HG02884 (cell line): Measurements from ENCODE around the gene BARX2.

Source experiments
- ATAC-seq: cut with Tn5 transposase; IDR thresholded peaks from one replicate; pipeline ENCODE4 v1.9.1; 2021; ENCODE audit warnings: mild to moderate bottlenecking, moderate library complexity; ENCODE audit not compliant: unreplicated experiment

Gene BARX2

DNA sequence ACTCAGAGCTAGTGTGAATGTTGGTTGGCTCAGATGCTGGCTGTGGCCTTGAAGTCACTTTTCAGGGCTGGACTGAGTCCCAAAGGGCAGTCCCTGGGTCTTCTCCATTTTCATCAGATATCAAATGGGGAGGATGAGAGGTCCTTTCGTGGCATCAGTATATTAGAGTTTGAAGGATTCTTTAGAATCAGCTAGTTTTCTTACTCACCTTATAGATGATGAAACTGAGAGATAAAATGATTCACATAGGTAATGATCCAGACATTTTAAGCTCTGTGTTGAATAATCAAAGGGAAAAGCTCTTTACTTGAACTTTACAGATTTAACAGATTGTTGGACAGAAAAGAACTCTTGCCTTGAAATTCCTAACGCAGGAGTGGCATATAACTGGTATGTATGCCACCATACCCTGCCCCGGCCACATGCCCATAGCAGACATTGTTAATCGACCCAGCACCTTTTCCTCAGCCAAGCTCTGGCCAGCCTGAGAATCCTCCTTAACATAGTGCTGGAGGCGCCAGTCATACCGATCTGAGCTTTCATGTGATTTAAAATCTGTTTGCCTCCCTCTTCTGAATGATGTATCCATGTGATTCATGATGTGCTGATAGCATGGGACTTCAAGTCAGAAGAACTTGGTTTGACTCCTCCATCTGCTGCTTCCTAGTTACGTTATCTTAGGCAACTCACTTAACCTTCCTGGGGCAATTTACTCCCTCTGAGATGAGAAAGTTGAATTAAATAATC lies 60.0 kb downstream of the BARX2 start:
- no peak for ATAC-seq

DNA sequence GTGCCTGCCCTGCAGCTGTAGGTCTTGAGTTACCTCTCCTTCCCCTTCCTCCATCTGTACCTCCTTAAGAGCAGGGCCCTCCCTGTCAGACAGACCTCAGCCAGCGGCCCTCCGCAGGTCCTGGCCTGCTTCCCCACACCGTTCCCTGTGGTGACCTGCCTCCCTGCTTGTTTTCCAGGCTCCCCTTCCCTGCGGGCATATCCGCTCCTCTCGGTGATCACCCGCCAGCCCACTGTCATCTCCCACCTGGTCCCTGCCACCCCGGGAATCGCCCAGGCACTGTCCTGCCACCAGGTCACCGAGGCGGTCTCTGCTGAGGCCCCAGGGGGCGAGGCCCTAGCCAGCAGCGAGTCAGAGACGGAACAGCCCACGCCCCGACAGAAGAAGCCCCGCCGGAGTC lies 60.9 kb downstream of the BARX2 start:
- no peak for ATAC-seq

DNA sequence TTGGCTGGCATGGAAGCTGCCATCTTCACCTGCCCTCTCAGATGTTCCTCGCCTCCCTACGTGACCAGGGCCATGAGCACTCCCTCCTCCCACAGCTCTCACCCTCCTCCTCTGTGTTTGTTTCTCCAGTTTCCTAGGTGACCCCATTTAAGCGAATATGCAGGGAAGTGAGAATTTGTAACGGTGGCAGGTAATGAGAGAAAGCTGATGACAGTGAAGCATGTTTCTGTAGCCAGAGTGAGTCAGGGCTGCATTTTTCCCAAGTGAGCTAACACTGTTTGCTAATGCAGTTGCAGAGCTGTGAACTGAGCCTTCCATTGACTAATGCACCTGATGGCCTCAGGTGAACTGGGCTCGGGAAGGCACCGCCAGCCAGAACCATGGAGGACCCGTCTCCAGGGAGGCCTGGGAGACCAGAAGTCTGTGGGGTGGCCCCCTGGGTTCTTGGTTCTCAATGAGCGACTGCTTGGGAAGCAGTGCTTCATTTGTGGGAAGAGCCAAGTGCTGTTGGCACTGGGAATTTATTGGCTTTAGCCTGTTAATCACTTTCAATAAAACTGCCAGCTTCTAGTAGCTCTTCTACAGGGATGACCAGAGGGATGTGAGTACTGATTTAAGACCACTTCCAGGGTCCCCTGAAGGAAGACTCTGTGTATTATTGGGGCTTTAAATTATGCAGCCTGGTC lies 64.5 kb downstream of the BARX2 start:
- ATAC-seq = no peak

DNA sequence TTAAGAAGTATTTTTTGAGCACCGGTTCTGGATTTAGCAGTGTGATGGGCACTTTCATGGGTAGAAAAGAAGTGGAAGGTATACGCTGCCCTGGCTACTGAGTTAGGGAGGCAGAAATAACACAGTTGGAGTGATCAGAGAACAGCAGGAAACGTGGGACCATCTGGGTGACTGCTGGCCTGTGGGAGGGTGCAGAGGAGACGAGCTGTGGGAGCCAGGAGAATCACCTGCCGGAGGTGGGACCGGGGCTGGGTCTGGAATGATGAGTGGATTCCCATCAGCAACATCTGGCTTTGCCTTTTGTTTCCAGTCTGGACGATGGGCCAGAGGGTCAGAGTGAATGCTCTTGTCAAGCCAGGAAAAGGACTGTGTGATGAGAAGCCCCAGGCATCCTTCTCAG lies 66.5 kb downstream of the BARX2 start:
- no peak for ATAC-seq

DNA sequence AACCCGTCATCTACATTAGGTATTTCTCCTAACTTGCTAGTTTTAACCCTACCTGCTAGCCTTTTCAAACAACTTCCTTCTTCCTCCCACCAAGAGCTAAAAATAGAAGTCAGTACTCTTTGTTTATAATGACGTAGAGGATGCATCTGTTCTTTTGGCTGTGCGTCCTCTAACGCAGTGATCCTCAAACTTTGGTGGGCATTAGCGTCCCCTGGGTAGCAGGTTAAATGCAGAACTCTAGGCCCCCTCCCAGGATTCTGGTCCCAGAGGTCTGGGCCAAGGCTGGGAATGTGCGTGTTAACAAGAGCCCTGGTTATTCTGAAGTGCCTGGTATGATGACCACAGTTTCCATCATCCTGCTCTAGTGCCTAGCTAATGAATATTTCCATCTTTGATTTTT lies 67.6 kb downstream of the BARX2 start:
- ATAC-seq = no peak

DNA sequence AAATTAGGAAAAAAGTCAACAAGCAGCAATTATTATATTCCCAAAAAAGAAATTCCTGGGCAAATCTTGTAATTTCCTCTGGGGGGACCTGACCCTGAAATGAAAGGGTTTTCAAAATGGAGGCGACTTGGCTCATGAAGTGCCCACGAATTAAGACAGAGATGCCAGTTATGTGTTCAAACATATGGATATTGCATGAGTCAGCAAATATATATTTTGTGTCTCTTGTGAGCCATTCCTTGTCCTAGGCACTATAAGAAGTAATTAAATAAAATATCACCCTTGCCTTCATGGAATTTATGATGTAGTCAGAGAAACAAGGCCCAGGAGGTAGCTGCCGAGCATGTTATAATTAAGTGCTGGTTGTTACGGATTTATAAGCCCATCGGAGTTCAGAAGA lies 68.6 kb downstream of the BARX2 start:
- ATAC-seq = no peak

DNA sequence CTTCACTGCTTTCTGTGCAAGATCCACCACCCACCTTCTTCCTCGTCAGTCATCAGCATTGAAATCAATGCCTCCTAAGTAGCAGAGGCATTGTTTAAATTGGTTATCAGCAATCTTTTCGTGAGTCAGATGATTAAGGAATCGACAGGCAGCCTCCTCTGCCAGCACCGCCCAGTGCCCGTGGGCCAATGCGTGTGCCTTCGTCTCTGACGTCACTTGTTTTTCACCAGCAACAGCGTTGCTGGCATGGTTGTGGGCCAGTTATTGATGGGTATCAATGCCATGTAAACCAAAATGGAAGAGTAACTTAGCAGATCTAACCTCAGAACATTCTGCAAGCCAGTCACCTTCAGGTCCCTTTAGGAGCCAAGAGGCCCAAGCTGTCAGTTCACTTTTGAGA lies 69.6 kb downstream of the BARX2 start:
- no peak for ATAC-seq

DNA sequence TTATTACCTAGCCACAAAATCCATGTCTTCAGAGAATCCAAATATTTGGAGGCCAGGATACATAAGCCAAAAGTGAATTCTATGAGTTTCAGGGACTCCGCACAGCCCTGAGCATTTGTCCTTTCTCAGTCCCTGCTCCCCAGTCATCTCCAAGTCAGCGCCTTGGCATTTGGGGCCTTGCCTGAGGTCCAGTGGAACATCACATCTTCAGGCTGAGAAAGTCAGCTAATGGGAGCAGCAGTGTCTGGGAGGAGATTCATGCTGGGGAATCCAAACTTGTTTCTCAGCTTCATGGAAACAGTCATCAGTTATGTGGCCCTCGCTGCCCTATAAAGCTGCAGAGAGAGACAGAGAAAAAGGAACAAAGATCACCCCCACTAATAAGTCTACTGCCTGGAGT lies 70.9 kb downstream of the BARX2 start:
- ATAC-seq = no peak

DNA sequence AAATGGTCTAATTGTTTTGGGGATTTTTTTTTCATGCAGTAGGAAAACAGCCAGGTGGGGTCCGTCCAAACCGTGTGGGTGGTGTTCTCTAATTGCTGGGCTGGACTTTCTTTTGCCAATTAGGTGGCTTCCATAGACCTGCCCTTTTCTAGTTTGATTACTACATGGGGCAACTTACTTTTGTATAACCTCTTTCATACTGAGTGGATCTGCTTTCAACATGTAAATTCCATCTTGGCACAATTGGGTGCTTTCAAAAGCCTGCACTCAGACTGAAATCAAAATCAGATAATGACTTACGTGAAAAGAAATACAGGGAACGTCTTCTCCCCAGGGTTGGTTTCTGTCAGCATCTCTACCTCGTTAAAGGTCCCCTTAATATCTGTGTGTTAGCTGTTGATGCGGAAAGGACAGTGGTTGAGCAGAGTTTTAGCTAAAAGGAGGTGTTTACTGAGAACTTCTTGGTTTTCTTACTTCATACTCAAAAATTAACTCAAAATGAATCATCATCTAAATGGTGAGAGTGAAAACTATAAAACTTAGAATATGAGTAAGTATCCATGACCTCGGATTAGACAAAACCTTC lies 72.1 kb downstream of the BARX2 start:
- ATAC-seq = no peak

DNA sequence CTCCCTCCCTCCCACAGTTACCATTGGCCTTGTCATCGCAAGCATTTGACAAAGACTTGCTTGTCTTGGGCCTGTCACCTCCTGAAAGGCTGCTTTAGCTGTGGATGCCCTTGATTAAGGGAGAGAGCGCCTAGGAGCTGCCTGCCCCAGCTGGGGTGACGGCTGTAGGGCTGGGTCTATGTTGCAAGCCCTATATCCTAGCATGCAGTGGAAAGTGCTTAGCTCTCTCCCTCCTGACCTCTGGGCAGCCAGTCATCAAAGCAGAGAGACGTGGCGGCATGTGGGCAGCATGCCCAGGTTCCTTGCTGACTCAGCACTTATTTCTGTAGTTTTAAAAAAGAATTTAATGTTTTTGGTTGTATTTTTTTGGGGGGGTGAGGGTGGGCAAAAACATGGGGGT lies 75.9 kb downstream of the BARX2 start:
- no peak for ATAC-seq

DNA sequence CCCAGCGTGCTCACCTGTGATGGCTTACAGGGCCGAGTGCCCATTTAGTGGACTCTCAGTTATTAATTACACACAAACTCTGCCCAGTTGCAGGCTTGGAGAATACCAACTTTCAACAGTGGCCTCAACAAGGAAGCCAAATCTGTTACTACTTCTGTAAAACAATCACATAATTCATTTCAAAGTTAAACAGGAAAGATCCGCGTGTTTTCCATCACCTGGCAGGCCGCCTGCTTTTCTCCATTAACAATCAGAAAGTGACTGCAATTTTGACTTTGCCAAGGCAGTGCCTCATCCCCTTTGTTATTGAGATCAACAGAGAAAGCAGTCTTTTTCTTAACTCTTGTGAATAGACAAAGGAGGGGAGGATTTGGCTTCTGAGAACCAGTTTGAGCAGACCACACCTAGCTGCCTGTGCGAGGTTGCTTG lies 77.7 kb downstream of the BARX2 start:
- no peak for ATAC-seq

DNA sequence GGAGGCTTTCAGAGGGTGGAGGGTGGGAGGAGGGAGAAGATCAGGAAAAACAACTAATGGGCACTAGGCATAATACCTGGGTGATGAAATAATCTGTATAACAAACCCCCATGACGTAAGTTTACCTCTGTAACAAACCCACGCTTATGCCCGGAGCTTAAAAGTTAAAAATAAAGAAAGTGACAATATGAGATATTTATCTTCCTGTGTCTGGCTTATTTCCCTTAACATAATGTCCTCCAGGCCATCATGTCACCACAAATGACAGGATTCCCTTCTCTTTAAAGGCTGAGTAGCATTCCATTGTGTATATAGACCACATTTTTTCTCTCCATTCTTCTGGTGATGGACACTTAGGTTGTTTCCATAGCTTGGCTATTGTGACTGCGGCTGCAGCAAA lies 79.5 kb downstream of the BARX2 start:
- no peak for ATAC-seq

DNA sequence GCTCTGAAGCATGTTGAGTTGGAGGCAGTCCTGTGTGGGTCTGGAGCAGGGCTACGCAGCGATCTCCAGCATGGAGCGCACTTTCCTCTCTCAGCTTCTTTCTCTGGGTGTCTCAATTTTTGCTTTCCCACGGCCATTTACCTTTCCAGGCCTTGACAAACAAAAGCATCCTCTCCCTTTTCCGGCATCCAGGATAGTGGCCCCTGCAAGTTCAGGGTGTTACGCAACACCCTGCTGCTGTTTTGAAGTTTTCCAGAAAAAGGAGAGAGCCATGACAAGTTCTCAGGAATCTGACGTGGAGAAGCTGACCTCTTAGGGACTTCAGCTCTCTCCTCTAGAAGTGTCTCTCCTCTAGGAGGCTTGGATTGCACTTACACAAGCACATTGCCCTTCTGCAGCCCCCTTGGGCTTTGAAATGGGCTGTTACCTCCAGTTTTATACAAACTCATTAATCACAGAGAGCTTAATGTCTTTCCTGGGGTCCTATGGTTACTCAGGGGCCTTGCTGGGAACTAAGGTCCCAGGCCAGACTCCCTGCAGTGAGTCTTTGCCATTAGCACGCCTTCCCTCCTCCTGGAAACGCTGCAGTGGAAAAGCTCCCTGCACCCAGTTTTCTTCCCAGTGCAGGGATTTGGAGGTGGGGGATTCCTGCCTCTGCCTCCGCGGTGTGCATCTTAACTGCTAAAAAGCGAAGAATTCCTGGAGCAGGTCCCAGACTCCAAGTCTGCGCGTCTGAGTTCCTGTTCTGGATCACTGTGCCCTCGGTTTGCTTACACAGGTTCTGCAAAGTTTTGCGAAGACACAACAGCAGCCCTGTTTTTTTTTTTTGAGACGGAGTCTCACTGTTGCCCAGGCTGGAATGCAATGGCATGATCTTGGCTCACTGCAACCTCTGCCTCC lies 80.4 kb downstream of the BARX2 start:
- ATAC-seq = no peak

DNA sequence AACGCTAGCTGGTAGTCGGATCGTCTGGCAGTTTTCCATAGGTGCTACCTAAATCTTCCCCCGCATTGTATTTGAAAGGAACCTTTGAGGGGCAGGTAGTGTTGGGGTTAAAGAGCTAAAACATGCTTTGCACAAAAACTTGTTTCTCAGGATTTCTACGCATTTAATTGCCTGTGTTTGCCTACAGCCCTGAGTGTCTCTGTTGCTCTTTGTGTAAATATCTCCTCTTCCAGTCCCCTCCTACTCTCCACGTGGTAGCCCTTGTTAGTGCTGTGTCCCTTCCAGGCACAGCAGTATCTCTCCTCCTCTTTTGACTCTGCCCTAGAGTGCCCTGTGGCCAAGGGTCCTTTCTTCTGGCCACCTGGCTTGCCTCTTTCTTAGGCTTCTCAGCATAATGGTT lies 81.7 kb downstream of the BARX2 start:
- no peak for ATAC-seq

DNA sequence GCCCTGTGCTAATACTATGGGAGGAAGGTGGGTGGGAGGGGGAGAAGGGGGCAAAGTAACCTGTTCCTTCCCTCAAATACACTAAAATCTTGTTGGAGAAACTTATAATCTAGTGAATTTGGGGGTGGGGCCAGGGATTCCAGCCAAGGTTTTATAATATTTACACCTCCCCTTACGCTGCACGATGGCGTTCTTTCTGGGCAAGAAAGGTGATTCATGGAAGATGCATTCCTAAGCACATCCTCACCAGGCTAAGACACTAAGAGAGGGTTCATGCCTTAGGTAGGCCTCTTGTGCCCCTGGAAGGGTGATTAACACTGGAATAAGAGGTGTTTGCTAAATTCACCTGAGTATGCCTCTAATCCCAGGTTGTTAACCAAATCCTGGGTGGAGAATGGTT lies 82.6 kb downstream of the BARX2 start:
- ATAC-seq = no peak

DNA sequence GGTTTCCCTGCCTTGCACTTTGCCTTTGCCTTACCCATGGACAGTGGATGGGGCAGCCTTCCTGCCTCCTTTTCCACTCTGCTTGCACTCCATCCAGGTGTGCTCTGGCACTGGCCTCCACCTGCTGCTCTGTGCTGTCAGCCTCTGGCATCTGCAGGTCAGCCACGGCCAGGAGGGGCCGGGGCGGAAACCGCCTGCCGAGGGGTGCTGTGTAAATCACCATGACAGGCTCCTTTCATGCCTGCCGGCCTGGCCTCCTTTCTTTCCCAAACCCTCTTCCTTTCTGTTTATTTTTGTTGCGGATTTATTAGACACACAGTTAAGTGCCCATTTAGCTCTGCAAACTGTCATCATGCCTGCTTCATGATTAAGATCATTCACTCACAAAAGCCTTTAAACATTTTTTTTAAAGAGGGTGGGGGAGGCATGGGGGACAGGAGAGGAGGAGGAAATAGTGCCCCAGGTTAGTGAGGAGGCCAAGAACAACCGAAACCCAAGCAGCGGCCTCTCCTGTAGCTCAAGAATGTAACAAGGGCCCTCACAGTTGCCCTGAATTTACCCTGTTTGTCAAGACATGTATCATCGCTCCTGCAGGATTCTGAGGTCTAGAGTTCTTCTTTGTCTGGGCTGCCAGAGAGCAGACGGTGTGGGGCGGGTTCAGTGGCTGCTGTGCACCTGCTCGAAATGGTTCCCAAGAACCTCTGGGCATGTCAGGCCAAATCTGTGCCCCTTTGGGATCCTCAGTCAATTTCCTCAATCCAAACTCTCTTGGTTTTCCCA lies 83.3 kb downstream of the BARX2 start:
- ATAC-seq = no peak

DNA sequence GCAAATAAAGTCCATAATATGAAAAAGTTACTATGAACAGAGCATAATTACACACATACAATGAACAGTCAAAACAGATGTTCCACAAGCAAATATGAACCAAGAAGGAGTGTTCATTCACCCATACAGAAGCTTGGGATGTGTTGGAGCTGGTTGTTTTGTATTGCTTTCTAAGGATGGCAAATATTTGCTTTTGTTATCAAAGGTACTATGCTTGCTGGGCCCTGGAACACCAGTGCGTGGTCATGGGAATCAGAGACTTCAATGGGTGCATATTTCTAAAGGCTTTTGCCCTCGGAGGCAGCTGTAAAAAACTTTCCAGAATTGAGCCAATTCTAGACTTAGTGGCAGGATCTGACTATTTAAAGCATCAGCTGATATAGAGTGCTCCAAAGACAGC lies 85.1 kb downstream of the BARX2 start:
- ATAC-seq = no peak

DNA sequence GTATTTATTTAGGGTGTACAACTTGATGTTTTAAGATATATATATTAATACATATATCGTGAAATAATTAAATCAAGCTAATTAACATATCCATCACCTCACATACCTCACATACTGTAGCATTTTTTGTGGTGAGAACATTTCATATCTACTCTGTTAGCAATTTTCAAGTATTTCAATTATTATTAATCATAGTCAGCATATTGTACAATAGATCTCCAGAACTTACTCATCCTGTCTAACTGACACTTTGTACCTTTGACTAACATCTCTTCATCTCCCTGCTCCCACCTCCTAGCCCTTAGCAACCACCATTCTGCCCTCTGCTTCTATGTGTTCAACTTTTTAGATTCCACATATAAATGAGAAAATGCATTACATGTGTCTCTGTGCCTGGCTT lies 108.4 kb downstream of the BARX2 start:
- ATAC-seq = no peak

DNA sequence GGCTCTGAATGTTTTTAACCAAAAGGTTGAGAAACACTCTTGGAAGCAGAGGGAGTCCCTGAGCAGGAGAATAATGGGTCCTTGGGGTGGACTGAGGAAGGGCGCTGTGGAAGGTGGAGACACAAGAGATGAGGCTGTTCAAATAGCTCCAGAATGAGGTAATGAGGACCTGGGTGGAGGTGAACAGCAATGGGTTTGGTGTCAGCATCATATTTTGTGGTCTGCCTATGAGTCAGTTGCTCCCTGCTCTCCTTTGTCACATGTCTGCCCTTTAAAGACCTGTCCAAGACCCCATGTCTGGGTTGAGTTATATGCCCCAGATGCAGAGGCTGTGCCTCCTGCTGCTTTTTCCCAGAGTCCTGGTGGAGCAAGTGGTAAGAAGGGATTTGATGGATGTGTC lies 113.6 kb downstream of the BARX2 start:
- ATAC-seq = no peak

DNA sequence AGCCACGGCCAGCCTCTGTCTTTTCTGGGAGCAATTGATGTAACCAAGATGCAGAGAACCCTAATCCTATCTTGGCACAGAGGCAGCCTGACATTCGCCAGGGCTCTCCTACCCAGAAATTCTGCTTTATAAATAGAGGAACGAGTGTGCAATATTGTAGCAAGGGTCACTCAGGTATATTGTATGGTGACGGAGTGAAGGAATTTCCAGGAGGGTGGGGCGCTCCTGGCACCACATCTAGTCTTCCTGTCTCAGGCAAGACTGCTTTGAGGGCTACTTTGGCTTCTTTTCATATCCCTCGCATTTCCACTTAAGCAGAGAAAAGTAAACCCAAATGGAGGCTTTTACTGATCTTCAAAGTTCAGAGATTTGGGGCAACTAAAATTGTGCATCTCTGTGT lies 114.4 kb downstream of the BARX2 start:
- no peak for ATAC-seq

DNA sequence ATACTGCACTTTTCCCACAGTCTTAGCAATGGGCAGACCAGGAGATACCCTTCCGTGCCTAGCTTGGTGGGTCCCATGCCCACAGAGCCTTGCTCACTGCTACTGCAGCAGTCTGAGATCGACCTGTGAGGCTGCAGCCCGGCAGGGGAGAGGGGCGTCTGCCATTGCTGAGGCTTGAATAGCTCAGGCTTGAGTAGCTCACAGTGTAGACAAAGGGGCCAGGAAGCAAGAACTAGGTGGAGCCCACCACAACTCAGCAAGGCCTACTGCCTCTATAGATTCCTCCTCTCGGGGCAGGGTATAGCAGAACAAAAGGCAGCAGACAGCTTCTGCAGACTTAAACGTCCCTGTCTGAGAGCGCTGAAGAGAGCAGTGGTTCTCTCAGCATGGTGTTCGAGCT lies 118.1 kb downstream of the BARX2 start:
- no peak for ATAC-seq
